PFSK-1 (cell line): ENCODE results near the gene PKMYT1.

ENCODE experiments used
- FOXP2 ChIP-seq: optimal IDR thresholded peaks from 2 replicates; pipeline ENCODE3; 2011; ENCODE audit warnings: borderline replicate concordance, control low read depth, inconsistent platforms; ENCODE audit not compliant: insufficient read depth; ENCODE audit errors: extremely low read length, extremely low read depth
- POLR2AphosphoS5 ChIP-seq: IDR thresholded peaks from 2 replicates; pipeline ENCODE4 v1.6.1; 2012; ENCODE audit warnings: low read depth, mild to moderate bottlenecking, control low read depth, low read length, moderate library complexity
- SIN3A ChIP-seq: IDR thresholded peaks from 2 replicates; pipeline ENCODE4 v1.6.1; 2012; ENCODE audit warnings: mild to moderate bottlenecking, low read length, moderate library complexity, borderline replicate concordance; ENCODE audit not compliant: insufficient read depth
- TAF1 ChIP-seq: IDR thresholded peaks from 2 replicates; pipeline ENCODE4 v1.6.1; 2012; ENCODE audit warnings: low read length, control low read depth, borderline replicate concordance; ENCODE audit not compliant: insufficient read depth
- TF ChIP-seq, protein P1 (sequence below), 2 experiments: IDR thresholded peaks; 2 replicates each; pipeline versions ENCODE4 v1.6.1 to v1.8.0; 2011 to 2012; ENCODE audit warnings: low read depth in 2 of 2, low read length in 2 of 2, control low read depth in 1 of 2, inconsistent platforms in 1 of 2, mild to moderate bottlenecking in 1 of 2, moderate library complexity in 1 of 2; ENCODE audit not compliant: insufficient read depth in 1 of 2

Gene PKMYT1

DNA sequence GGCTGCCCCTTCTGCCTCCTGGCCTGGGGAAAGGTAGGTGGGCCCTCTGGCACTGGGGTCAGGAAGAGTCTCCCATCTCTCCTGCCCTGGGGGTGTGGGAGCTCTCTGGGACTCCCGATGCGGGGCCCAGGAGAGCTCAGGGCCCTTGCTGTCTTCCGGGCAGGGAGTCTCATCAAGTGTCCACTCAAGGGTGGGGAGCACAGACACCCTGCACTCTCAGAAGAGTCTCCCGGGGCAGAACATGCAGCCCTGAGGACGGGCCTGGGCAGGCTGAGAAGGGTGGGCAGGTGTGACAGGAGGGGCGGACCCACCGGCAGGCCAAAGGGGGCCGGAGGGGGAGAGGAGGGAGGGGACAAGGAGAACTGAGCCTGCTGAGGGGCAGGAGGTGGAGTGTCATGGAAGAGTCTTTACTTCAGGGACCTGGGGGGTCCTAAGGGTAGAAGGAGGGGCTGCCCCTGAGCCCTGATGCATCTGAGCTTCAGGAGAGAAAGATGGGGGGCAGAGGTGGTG, 8.4 kb upstream of the PKMYT1 start:
- no peak for TF ChIP-seq SIN3A
- TF ChIP-seq FOXP2: no peak
- no peak for TF ChIP-seq TAF1
- TF ChIP-seq, protein P1, sequence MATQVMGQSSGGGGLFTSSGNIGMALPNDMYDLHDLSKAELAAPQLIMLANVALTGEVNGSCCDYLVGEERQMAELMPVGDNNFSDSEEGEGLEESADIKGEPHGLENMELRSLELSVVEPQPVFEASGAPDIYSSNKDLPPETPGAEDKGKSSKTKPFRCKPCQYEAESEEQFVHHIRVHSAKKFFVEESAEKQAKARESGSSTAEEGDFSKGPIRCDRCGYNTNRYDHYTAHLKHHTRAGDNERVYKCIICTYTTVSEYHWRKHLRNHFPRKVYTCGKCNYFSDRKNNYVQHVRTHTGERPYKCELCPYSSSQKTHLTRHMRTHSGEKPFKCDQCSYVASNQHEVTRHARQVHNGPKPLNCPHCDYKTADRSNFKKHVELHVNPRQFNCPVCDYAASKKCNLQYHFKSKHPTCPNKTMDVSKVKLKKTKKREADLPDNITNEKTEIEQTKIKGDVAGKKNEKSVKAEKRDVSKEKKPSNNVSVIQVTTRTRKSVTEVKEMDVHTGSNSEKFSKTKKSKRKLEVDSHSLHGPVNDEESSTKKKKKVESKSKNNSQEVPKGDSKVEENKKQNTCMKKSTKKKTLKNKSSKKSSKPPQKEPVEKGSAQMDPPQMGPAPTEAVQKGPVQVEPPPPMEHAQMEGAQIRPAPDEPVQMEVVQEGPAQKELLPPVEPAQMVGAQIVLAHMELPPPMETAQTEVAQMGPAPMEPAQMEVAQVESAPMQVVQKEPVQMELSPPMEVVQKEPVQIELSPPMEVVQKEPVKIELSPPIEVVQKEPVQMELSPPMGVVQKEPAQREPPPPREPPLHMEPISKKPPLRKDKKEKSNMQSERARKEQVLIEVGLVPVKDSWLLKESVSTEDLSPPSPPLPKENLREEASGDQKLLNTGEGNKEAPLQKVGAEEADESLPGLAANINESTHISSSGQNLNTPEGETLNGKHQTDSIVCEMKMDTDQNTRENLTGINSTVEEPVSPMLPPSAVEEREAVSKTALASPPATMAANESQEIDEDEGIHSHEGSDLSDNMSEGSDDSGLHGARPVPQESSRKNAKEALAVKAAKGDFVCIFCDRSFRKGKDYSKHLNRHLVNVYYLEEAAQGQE (IDR thresholded peaks at IDR 0.05; ENCODE audit: insufficient read depth in 1 of 2, low read depth in 2 of 2, low read length in 2 of 2): no peak
- no peak for TF ChIP-seq POLR2AphosphoS5

DNA sequence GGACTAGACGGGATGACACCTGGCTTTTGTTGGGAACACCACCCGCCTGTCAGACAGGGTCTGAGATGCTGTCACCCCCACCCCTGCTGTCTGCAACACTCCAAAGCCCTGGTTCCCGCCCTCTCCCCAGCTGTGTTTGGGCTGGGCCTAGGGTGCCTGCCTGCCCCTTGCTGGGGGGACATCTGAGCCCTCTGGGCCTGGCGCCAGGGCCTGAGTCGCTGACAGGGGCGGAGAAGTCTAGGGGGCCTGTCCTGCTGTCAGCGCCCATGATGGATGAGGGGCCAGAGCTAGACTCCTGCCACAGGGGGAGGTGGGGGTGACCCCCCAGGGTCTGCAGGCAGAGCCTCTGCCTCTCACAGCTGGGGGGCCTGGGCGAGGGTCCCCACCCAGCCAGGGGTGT, 7.6 kb upstream of the PKMYT1 start:
- TF ChIP-seq SIN3A (no peak), TAF1 (no peak), FOXP2 (no peak), POLR2AphosphoS5 (no peak)
- TF ChIP-seq, protein P1 (IDR thresholded peaks at IDR 0.05; ENCODE audit: insufficient read depth in 1 of 2, low read depth in 2 of 2, low read length in 2 of 2): no peak

DNA sequence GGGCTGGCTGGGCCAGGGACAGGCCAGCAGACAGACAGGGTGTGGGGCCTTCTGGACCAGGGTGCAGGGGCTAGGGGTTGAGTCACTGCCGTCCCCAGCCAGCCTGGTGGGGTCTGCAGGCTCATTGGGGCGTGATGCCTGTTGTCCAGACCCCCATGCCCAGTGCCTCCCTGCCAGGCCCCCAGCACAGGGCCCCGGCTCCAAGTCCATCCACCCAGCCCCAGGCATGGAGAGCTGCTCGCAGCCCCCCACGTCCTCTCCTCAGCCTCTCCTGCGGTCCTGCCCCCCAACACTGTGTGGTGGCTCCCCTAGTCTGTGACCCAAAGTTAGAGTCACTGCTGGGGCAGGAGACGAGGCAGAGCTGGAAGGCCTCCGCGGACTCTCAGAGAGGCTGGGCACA, 7.0 kb upstream of the PKMYT1 start:
- TF ChIP-seq, protein P1 (IDR thresholded peaks at IDR 0.05; ENCODE audit: insufficient read depth in 1 of 2, low read depth in 2 of 2, low read length in 2 of 2): no peak
- no peak for TF ChIP-seq FOXP2
- no peak for TF ChIP-seq SIN3A
- TF ChIP-seq POLR2AphosphoS5: no peak
- no peak for TF ChIP-seq TAF1

DNA sequence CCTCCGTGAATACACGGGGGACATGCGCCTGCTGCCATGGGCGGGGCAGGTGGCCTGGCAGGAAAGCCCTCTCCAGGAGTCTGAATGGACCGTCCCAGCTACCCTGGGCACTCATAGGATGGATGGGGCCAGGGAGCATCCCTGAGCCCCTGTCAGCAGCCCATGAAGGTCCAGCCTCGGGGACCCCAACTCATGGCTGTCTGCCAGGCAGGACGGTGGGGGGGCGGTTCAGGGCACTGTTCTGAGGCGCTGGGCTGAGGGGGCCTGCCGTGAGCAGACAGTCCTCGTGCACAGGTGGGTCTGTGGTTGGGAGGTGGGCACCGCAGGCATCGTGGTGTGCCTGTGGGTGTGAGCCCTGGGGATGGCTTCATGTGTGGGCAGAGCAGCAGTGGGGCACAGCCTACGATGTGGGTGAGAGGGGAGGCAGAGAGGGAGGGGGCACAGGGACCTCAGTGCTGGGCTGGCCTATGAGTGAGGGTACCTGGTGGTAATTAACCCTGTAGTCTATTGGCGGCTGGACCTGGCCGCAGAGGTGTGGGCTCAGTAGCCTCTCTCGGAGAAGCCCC, 6.5 kb upstream of the PKMYT1 start:
- TF ChIP-seq, protein P1 (IDR thresholded peaks at IDR 0.05; ENCODE audit: insufficient read depth in 1 of 2, low read depth in 2 of 2, low read length in 2 of 2): no peak
- TF ChIP-seq SIN3A (no peak), TAF1 (no peak), FOXP2 (no peak), POLR2AphosphoS5 (no peak)

DNA sequence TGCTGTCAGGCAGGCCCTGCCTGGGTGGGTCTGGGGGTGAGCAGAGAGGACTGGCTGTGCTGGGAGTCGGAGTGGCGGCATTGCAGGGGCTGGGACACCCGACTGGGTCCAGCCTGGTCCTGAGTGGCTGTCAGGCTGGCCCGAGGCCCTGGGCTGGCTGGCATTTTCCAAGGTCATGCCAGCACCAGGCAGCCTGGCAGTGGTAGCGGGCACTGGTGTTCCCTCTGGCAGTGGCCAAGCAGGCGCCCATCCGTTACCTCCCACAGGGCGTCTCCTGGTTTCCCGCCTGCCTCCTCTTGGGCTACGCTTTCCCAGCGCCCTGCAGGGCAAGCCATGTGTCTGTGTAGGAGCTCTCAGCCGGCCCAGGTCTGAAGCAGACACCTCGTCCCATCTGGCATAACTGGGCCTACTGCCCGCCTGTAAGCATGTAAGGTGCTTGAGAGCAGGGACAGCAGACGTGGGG, 5.7 kb upstream of the PKMYT1 start:
- no peak for TF ChIP-seq POLR2AphosphoS5
- TF ChIP-seq, protein P1 (IDR thresholded peaks at IDR 0.05; ENCODE audit: insufficient read depth in 1 of 2, low read depth in 2 of 2, low read length in 2 of 2): no peak
- TF ChIP-seq FOXP2: no peak
- no peak for TF ChIP-seq TAF1
- TF ChIP-seq SIN3A: no peak
